Activated CD4-positive, alpha-beta T cell treated with anti-CD3 and anti-CD28 coated beads for 36 hours (primary cell): ENCODE results near the gene PERP. TPM values are rescaled to one million over a fixed set of nuclear protein-coding genes. Genes with fewer than 3 reads are reported as not detected.

Experiments
- ATAC-seq: fragments of 200-7000 bp; cut with Tn5 transposase; one replicate; pipeline ENCODE4 v1.10.0; 2021; ENCODE audit warnings: mild to moderate bottlenecking, moderate library complexity
- CTCF ChIA-PET: fragments of 350-600 bp; sonication (Branson Sonifier 250); formaldehyde crosslinking; loops from one replicate; lab custom pipeline; 2021; ENCODE audit warnings: antibody characterized with exemption; lab: Charles Lee
- POLR2A ChIA-PET: fragments of 350-600 bp; sonication (Branson Sonifier 250); formaldehyde crosslinking; loops from one replicate; lab custom pipeline; 2021; ENCODE audit warnings: antibody characterized with exemption, inconsistent platforms; lab: Charles Lee
- DNase-seq: peaks from one replicate; pipeline ENCODE4 v3.0.0-alpha.2; 2020
- H3K27ac Mint-ChIP-seq: one replicate; pipeline ENCODE4 v1.8.0; 2021; ENCODE audit warnings: mixed read lengths
- H3K27me3 Mint-ChIP-seq: one replicate; pipeline ENCODE4 v1.8.0; 2021; ENCODE audit warnings: mixed read lengths
- H3K36me3 Mint-ChIP-seq: one replicate; pipeline ENCODE4 v1.8.0; 2021; ENCODE audit warnings: low read depth, mixed read lengths
- H3K4me1 Mint-ChIP-seq: one replicate; pipeline ENCODE4 v1.8.0; 2021; ENCODE audit warnings: mixed read lengths
- H3K4me3 Mint-ChIP-seq: one replicate; pipeline ENCODE4 v1.8.0; 2021; ENCODE audit warnings: mild to moderate bottlenecking, moderate library complexity, mixed read lengths
- H3K9me3 Mint-ChIP-seq: one replicate; pipeline ENCODE4 v1.8.0; 2021; ENCODE audit warnings: low read depth, mixed read lengths
- intact Hi-C, 2 experiments: fragments of 100-400 bp; cut with DNase I in 1 of 2; cut with micrococcal nuclease in 1 of 2; formaldehyde crosslinking; loops; one replicate each; pipeline versions ENCODE4 v1.14.2 to v1.15.1; 2022 to 2024; cut with DNase I, micrococcal nuclease
- total RNA-seq, 2 experiments: library from RNA; stranded (reverse); gene quantifications; one replicate each; pipeline ENCODE4 v1.2.3, GENCODE V29; 2021

The PERP gene
- total RNA-seq, 2 experiments from 2014 or later: 2.7 to 3.7 TPM

DNA sequence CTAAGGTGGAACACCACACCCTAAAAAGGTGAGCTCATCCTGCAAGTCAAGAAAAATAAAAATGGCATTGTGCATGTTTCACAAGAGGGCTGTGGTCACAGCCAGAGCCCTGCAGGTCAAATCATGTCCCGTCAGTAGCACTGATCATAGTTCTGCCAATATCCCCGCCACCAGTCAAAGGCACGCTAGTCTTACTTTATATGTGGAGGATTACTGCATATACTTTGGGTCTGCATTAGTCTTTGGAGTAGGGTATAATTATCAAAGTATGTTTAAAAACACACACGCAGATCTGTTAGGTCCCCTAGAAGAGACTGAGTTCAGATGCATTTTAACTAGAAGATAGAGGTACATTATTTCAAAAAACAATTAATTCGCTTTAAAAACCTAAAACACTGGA lies 1.8 kb downstream of the PERP start:
- H3K4me1 Mint-ChIP-seq: peaks cover 14% of the 10 kb centered on the region
- H3K36me3 Mint-ChIP-seq: no peaks in the 10 kb centered on the region
- H3K27me3 Mint-ChIP-seq: peaks cover 37% of the 10 kb centered on the region
- intact Hi-C loops: loop anchor here (5.0 to 10.0 kb wide), 4 partner anchors 238 to 1011 kb away; partner anchors contain the start of gene TNFAIP3 (in 1 of the 2)
- no peak for ATAC-seq
- no peak overlapping the region for H3K27ac Mint-ChIP-seq
- ChIA-PET CTCF (interaction anchor here (0.7 to 3.3 kb wide), 8 partner anchors 10 to 957 kb away, joined by 3 to 24 read pairs (median 6); no protein-coding TSS in a partner anchor), POLR2A (interaction anchor here (0.6 kb wide), 1 partner anchor 1483 kb away, joined by 6 read pairs; no protein-coding TSS in a partner anchor)
- no peak overlapping the region for H3K4me3 Mint-ChIP-seq
- no peak for DNase-seq
- H3K9me3 Mint-ChIP-seq: no peaks in the 10 kb centered on the region

DNA sequence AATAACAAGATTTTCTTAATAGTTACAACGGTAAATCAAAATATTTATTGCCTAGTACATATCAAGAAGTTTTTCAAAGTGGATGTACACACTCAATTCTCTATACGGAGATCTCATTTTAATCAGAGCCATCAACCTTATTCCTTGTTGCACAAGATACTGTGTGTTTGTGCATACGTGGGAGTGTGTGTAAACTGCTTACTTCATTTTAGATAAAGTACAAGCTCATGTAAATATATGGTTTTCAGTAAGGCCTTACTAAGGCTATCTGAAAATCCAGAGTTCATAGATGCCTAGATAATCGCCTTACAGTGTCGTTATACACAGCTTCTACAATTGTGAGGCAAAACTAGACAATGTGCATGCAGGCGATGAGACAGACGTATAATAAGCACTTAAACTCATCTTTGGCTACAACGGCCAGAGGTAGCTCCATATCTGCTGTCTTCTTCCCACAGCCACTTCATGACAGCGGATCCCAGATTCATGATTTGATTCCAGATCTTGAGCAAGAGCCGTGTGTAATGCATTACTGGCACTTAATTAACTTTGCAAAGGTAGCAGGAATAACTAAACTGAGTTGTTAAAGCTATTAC lies 2.5 kb downstream of the PERP start:
- no peaks in the 10 kb centered on the region for H3K36me3 Mint-ChIP-seq
- ChIA-PET CTCF (interaction anchor here (0.9 to 3.3 kb wide), 7 partner anchors 11 to 522 kb away, joined by 3 to 24 read pairs (median 5); no protein-coding TSS in a partner anchor), POLR2A (interaction anchor here (0.6 kb wide), 2 partner anchors 97 to 1484 kb away, joined by 3 to 6 read pairs; no protein-coding TSS in a partner anchor)
- ATAC-seq (no peak), DNase-seq (no peak)
- H3K4me1 Mint-ChIP-seq: peaks cover 14% of the 10 kb centered on the region
- no peak overlapping the region for H3K27ac Mint-ChIP-seq
- H3K9me3 Mint-ChIP-seq: no peaks in the 10 kb centered on the region
- H3K27me3 Mint-ChIP-seq: peaks cover 37% of the 10 kb centered on the region
- no peak overlapping the region for H3K4me3 Mint-ChIP-seq
- intact Hi-C loops: loop anchor here (5.0 to 10.0 kb wide), 4 partner anchors 237 to 1010 kb away; partner anchors contain the start of gene TNFAIP3 (in 1 of the 2)

DNA sequence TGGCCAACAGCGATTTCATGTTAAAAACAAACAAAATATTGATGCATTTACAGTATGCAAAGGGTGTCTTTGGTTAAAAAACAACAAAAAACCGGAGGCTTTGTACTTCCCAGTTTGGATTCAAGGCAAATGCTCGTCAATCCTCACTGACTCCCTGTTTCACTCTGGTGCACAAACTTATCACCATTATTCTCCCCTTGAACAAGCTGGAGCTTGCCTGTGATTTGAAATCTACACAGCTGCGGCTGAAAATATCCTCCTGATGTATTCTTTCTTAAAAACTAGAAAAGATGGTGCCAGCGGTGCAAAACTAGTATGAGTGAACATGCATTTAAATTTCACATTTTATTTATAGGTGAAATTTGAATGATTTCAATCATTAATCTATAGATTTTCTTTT lies 3.3 kb downstream of the PERP start:
- ChIA-PET POLR2A (no interaction called here), CTCF (interaction anchor here (1.0 to 3.3 kb wide), 3 partner anchors 12 to 97 kb away, joined by 3 to 24 read pairs (median 21); no protein-coding TSS in a partner anchor)
- DNase-seq (no peak), ATAC-seq (no peak)
- Mint-ChIP-seq H3K27ac (no peak overlapping the region), H3K27me3 (peaks cover 32% of the 10 kb centered on the region), H3K9me3 (no peaks in the 10 kb centered on the region), H3K36me3 (no peaks in the 10 kb centered on the region), H3K4me1 (peaks cover 10% of the 10 kb centered on the region), H3K4me3 (no peak overlapping the region)
- intact Hi-C loops: loop anchor here in 1 of 2 experiments (10.0 kb wide), 1 partner anchor 1009 kb away; no protein-coding TSS in a partner anchor

DNA sequence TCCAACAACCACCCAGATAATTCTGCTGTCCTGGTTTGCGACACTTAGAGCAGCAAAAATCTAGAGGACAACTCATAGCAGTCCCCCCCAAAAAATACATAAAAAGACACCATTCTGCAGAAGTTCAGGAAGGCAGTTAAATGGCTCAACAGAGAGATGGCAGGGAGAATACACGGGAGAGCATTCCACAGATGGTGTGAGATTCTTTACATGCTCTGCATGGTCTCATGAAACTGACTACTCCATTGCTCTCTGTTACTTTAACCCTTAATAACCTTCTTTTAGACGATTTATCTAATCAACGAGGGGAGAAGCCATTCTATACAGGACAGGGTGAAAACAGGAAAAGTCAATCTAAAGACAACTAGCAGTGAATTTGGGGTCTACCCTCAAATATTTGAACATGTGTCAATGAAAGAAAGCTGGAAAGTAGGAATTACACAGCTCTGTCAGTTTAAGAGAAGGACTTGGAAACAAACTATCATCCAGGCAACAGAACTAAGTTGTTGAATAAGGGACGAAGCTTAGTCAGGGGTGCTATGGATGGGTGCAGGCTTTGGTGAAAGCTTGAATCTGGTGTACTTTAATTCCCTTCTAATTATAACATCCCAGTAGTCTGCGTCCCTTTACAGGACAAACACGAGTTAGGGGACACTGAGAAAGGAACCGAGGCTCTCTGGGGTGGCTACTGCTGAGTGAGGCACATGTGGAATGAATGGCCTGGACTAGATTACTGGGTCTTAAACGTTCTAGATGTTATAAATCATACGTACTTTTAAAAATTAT lies 5.1 kb downstream of the PERP start:
- peaks cover 31% of the 10 kb centered on the region for H3K27me3 Mint-ChIP-seq
- POLR2A ChIA-PET: no interaction called here
- CTCF ChIA-PET: no interaction called here

DNA sequence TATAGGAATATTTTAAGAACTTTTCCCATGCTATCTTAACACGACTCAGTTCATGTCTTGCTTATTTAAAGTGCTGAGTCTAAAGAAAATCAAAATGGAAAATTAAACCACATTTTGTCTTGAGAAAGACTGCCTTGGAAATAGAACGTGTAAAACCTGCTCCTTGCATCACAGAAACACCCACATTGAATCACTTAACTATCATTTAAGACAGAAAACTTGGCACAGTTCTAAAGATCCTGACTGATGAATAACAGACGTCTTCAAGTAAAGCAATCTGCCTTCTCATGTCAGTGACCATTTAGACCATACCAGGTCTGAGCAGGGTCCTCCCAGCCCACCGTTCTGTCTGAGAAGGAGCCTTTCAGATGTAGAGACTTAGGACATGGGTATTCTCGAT lies 7.4 kb downstream of the PERP start:
- intact Hi-C loops: loop anchor here in 1 of 2 experiments (10.0 kb wide), 1 partner anchor 1005 kb away; no protein-coding TSS in a partner anchor

More for the DNA sequence above, 5.1 kb downstream of the PERP start:
- Mint-ChIP-seq H3K4me1 (peaks cover 2% of the 10 kb centered on the region), H3K4me3 (no peak overlapping the region), H3K27ac (no peak overlapping the region), H3K36me3 (no peaks in the 10 kb centered on the region), H3K9me3 (peaks cover 6% of the 10 kb centered on the region)
- no peak for ATAC-seq
- intact Hi-C loops: loop anchor here in 1 of 2 experiments (10.0 kb wide), 1 partner anchor 1007 kb away; no protein-coding TSS in a partner anchor
- no peak for DNase-seq

DNA sequence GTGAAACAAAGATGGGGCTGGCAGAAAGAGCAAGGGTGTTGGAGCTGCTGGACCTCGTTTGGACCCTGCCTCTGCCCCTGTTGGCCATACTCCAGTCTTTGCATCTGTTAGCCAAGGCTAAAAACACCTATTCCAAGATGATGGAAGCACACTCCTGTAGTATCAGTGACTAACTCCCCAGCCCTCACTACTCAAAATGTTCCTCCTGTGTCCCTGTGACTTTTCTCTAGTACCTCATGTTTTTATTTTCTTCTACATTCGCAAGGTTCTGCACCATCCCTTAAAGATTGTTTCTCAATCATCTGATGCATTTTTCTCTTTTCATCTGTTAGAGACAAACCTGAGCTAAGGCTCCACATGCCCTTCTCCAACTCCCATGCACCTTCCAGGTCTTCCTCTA lies 8.9 kb downstream of the PERP start:
- intact Hi-C loops: no loop called here
- ATAC-seq (no peak), DNase-seq (no peak)
- ChIA-PET POLR2A (no interaction called here), CTCF (interaction anchor here (0.6 to 1.1 kb wide), 3 partner anchors 10 to 33 kb away, joined by 3 to 4 read pairs (median 4); no protein-coding TSS in a partner anchor)
- H3K27me3 Mint-ChIP-seq: peaks cover 12% of the 10 kb centered on the region
- peaks cover 2% of the 10 kb centered on the region for H3K36me3 Mint-ChIP-seq
- no peak overlapping the region for H3K4me3 Mint-ChIP-seq
- H3K4me1 Mint-ChIP-seq: no peaks in the 10 kb centered on the region
- no peak overlapping the region for H3K27ac Mint-ChIP-seq
- peaks cover 6% of the 10 kb centered on the region for H3K9me3 Mint-ChIP-seq

More for the DNA sequence above, 7.4 kb downstream of the PERP start:
- Mint-ChIP-seq H3K27me3 (peaks cover 19% of the 10 kb centered on the region), H3K4me1 (no peaks in the 10 kb centered on the region), H3K36me3 (peaks cover 2% of the 10 kb centered on the region), H3K27ac (no peak overlapping the region), H3K9me3 (peaks cover 6% of the 10 kb centered on the region), H3K4me3 (no peak overlapping the region)
- ChIA-PET POLR2A (no interaction called here), CTCF (interaction anchor here (1.3 to 1.8 kb wide), 3 partner anchors 16 to 99 kb away, joined by 4 to 10 read pairs (median 8); no protein-coding TSS in a partner anchor)
- DNase-seq (no peak), ATAC-seq (no peak)

DNA sequence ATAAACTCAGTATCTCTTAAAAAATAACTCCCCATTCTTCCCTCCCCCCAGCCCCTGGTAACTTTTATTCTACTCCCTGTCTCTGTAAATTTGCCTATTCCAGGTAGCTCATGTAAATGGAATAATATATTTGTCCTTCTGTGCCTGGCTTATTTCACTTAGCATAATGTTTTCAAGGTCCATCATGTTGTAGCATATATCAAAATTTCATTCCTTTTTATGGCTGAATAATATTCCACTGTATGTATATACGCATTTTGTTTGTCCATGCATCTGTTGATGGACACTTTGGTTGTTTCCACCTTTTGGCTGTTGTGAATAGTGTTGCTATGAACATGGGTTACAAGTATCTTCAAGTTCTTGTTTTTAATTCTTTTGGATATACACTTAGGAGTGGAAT lies 13.0 kb downstream of the PERP start:
- Mint-ChIP-seq H3K4me1 (no peaks in the 10 kb centered on the region), H3K9me3 (peaks cover 6% of the 10 kb centered on the region), H3K4me3 (no peak overlapping the region), H3K27me3 (peaks cover 15% of the 10 kb centered on the region), H3K36me3 (peaks cover 2% of the 10 kb centered on the region), H3K27ac (no peak overlapping the region)
- ChIA-PET POLR2A (no interaction called here), CTCF (interaction anchor here (1.0 kb wide), 1 partner anchor 89 kb away, joined by 6 read pairs; no protein-coding TSS in a partner anchor)
- DNase-seq (no peak), ATAC-seq (no peak)
- intact Hi-C loops: no loop called here

DNA sequence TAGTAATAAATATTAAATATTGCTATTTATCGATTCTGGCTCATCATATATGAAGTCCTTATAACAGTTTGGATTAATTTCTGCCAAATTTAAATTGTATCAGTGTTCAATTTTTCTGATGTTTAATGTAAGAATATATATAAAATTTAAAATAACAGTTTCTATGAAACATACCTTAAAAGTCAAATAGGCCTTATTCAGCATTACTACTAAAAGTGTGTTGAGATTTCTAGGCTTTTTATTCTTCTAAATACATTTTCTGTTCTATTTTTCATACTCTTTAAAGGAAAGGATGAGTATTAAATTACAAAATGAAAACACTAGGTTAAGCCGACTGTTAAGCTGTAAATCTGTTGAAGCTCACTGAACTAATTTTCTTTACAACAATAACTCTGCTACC lies 13.6 kb downstream of the PERP start:
- Mint-ChIP-seq H3K9me3 (peaks cover 6% of the 10 kb centered on the region), H3K27ac (no peak overlapping the region), H3K4me3 (no peak overlapping the region), H3K4me1 (no peaks in the 10 kb centered on the region), H3K36me3 (peaks cover 2% of the 10 kb centered on the region), H3K27me3 (peaks cover 15% of the 10 kb centered on the region)
- DNase-seq (no peak), ATAC-seq (no peak)
- ChIA-PET CTCF (interaction anchor here (0.9 to 1.0 kb wide), 2 partner anchors 87 to 89 kb away, joined by 3 to 6 read pairs; no protein-coding TSS in a partner anchor), POLR2A (no interaction called here)
- intact Hi-C loops: no loop called here

DNA sequence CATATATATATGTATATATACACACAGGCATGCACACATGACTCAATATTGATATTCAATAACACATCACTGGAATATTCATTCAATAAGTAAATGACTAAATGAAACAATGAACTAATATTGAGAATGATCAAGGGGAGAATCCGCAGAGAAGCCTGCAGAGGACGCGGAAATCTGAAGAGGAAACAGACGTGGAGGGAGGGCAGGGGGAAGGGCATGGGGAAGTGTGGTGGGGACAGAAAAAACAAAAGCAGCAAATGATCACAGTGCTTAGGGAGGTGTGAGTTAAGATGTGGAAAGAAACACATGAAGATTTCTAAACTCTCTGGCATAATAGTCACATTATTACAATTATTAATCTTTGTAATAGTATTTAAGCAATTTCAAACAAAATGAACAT lies 14.5 kb downstream of the PERP start:
- ChIA-PET POLR2A (no interaction called here), CTCF (interaction anchor here (0.7 kb wide), 1 partner anchor 48 kb away, joined by 4 read pairs; no protein-coding TSS in a partner anchor)
- no peaks in the 10 kb centered on the region for H3K4me1 Mint-ChIP-seq

DNA sequence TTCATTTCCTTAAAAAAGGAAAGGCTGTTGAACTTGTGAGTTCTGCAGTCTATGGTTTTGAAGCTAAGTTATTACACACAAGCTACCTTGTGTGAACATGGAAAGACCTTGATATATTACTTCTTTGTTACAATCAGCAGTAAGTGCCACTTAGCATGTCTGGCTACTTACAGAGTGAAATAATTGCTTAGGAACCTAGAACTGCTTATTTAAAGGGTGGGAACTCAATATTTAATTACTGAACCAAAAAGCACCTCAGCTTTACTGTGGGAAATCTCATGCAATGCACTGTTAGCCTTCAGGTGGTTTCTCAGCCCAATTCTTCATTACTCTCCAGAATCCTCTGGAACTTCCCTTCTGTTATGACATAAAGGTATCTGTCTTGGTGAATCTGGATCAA lies 17.9 kb downstream of the PERP start:
- DNase-seq (no peak), ATAC-seq (no peak)
- Mint-ChIP-seq H3K4me1 (no peaks in the 10 kb centered on the region), H3K36me3 (no peaks in the 10 kb centered on the region), H3K9me3 (no peaks in the 10 kb centered on the region), H3K4me3 (no peak overlapping the region), H3K27ac (no peak overlapping the region), H3K27me3 (peaks cover 7% of the 10 kb centered on the region)
- intact Hi-C loops: no loop called here
- CTCF ChIA-PET: interaction anchor here (0.6 kb wide), 1 partner anchor 170 kb away, joined by 3 read pairs; no protein-coding TSS in a partner anchor
- POLR2A ChIA-PET: no interaction called here

More for the DNA sequence above, 14.5 kb downstream of the PERP start:
- Mint-ChIP-seq H3K27me3 (peaks cover 8% of the 10 kb centered on the region), H3K27ac (no peak overlapping the region), H3K4me3 (no peak overlapping the region), H3K9me3 (no peaks in the 10 kb centered on the region), H3K36me3 (peaks cover 2% of the 10 kb centered on the region)
- ATAC-seq (no peak), DNase-seq (no peak)
- intact Hi-C loops: no loop called here

DNA sequence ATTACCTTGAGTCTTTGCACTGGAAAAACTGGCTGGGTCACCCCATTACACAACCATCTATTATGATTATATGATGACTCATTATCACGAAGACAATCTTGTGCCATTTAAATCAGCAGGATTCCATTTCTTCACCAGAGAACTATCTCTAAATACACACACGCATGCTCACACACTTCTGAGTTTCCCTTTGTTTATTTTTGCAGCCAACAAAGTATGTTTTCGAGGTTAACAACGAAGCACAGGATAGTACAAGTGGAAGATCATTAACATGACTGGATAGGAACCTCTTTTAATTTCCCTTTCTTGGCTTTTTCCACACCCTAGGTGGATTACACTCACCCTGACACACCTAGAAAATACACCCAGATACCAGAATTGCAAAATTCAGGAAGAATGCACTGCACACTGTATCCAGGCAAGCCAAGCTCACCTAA lies 18.9 kb downstream of the PERP start:
- ChIA-PET CTCF (no interaction called here), POLR2A (no interaction called here)
- Mint-ChIP-seq H3K36me3 (no peaks in the 10 kb centered on the region), H3K4me3 (no peak overlapping the region), H3K4me1 (no peaks in the 10 kb centered on the region), H3K27me3 (peaks cover 7% of the 10 kb centered on the region), H3K27ac (no peak overlapping the region), H3K9me3 (no peaks in the 10 kb centered on the region)
- DNase-seq (no peak), ATAC-seq (no peak)
- intact Hi-C loops: no loop called here
